HT-29 (cell line): Measurements from ENCODE around the gene ZDHHC5. TPM values are rescaled to one million over a fixed set of nuclear protein-coding genes. Genes with fewer than 3 reads are reported as not detected.

ENCODE experiments used
- DNase-seq: peaks from one replicate; pipeline ENCODE4 v3.0.0-alpha.2; 2015; ENCODE audit warnings: low spot score
- total RNA-seq: library from RNA; depleted of rRNA; stranded (reverse); fragments of >200 nt; shearing (Covaris generic); gene quantifications from 2 replicates; pipeline ENCODE4 v1.2.3, GENCODE V29; 2014; rRNA removed

Gene ZDHHC5
- 63.0 and 65.9 TPM in 2 replicates for total RNA-seq

GRCh38 chr11:57667736-57668433 lies at the start of gene ZDHHC5:
Gene ZDHHC5 (plus strand): TSS chr11:57668114. CDS start chr11:57673091, 4,977 bp downstream.
- DNase-seq, result peak; percentile 99

GRCh38 chr11:57618438-57618837 lies 49.5 kb upstream of the ZDHHC5 start:
- no peak for DNase-seq

GRCh38 chr11:57619331-57619730 lies 48.6 kb upstream of the ZDHHC5 start:
- DNase-seq, result no peak

- no peak for DNase-seq
Measured at GRCh38 chr11:57620467-57620866, 47.4 kb upstream of the ZDHHC5 start.

- DNase-seq, result no peak
Measured at GRCh38 chr11:57622263-57622662, 45.7 kb upstream of the ZDHHC5 start.

GRCh38 chr11:57624864-57625263 lies 43.0 kb upstream of the ZDHHC5 start:
- DNase-seq, result no peak

- no peak for DNase-seq
Measured at GRCh38 chr11:57626895-57627294, 41.0 kb upstream of the ZDHHC5 start.

- no peak for DNase-seq
Measured at GRCh38 chr11:57630171-57630570, 37.7 kb upstream of the ZDHHC5 start.

- DNase-seq, result no peak
Measured at GRCh38 chr11:57632116-57632515, 35.8 kb upstream of the ZDHHC5 start.

GRCh38 chr11:57633394-57634070 lies 34.4 kb upstream of the ZDHHC5 start:
- DNase-seq, result no peak

- no peak for DNase-seq
Measured at GRCh38 chr11:57634311-57634710, 33.6 kb upstream of the ZDHHC5 start.

GRCh38 chr11:57635246-57635645 lies 32.7 kb upstream of the ZDHHC5 start:
- DNase-seq, result no peak

GRCh38 chr11:57637626-57638004 lies 30.3 kb upstream of the ZDHHC5 start:
- DNase-seq, result no peak

- no peak for DNase-seq
Measured at GRCh38 chr11:57638005-57638781, 29.7 kb upstream of the ZDHHC5 start.

- DNase-seq, result no peak
Measured at GRCh38 chr11:57638811-57639320, 29.0 kb upstream of the ZDHHC5 start.

GRCh38 chr11:57639321-57640067 lies 28.4 kb upstream of the ZDHHC5 start:
- DNase-seq, result no peak

- DNase-seq, result no peak
Measured at GRCh38 chr11:57640068-57640800, 27.7 kb upstream of the ZDHHC5 start.

- peak; percentile 63 for DNase-seq
Measured at GRCh38 chr11:57641011-57641807, 26.7 kb upstream of the ZDHHC5 start.

GRCh38 chr11:57643802-57644201 lies 24.1 kb upstream of the ZDHHC5 start:
- DNase-seq, result peak; percentile 9
